ENCODE data around the gene ORC3. TPM values are rescaled to one million over a fixed set of nuclear protein-coding genes. Genes with fewer than 3 reads are reported as not detected.
"Not testable (repeated sequence)": the region's sequence is repeated elsewhere in the genome, so short reads cannot be mapped to it uniquely, and the experiment has no call there.

Gene ORC3
- total and polyA plus RNA-seq, 2 of the 4 experiments (the other 2 are of a cell fraction): 22.3 to 30.6 TPM

GRCh38 chr6:87708581-87709427, 118.9 kb downstream of the ORC3 start:
- H2AK9ac ChIP-seq (replicated peaks; ENCODE audit: low read depth, low read length, poor library complexity); H3K79me1 ChIP-seq (ENCODE audit: low read depth in 1 of 2, low read length in 2 of 2); H3K27me3 ChIP-seq (ENCODE audit: control insufficient read depth, insufficient read depth, low read length); H4K20me1 ChIP-seq (ENCODE audit: insufficient read depth, low read length); H3K18ac ChIP-seq (ENCODE audit: low read depth, low read length); dilution Hi-C loops (cut with HindIII; ENCODE audit: low sequenced_read_pairs, unreplicated experiment); ATAC-seq (ENCODE audit: low read depth); H3K23ac ChIP-seq (ENCODE audit: low read depth, low read length); POLR2A ChIA-PET (ENCODE audit: unreplicated experiment); H4K5ac ChIP-seq (ENCODE audit: low read depth, low read length); H2BK15ac ChIP-seq (ENCODE audit: low read depth, low read length); DNase-seq; H3K4ac ChIP-seq (ENCODE audit: low read depth, low read length); BruUV-seq (replicated peaks); H2BK20ac ChIP-seq (ENCODE audit: low read depth, low read length); in situ Hi-C loops (cut with MboI; ENCODE audit: low sequenced_read_pairs); H2AFZ ChIP-seq (replicated peaks; ENCODE audit: low read length, poor library complexity); H3K9me1 ChIP-seq (ENCODE audit: insufficient read depth, low read length); H3K4me3 ChIP-seq (ENCODE audit: insufficient read depth, low read depth, low read length); H3K4me1 ChIP-seq (ENCODE audit: control insufficient read depth, insufficient read depth, low read length); H3K9me3 ChIP-seq (ENCODE audit: control insufficient read depth, insufficient read depth, low read length); H2BK120ac ChIP-seq (ENCODE audit: low read depth, low read length); H3K36me3 ChIP-seq (ENCODE audit: control insufficient read depth, insufficient read depth, low read length); H3K9ac ChIP-seq (ENCODE audit: low read depth, low read length); H3K56ac ChIP-seq (ENCODE audit: extremely low read depth, insufficient read depth, low read length); H3K14ac ChIP-seq (replicated peaks; ENCODE audit: low read depth, low read length); H3K27ac ChIP-seq (ENCODE audit: insufficient read depth, low read length); H3K4me2 ChIP-seq (ENCODE audit: low read depth, low read length); CTCF ChIA-PET; H2AK5ac ChIP-seq (ENCODE audit: low read depth, low read length): not testable (repeated sequence)
- Histone ChIP-seq H4K91ac (ENCODE audit: insufficient read depth, low read depth, low read length) (peak overlapping the region; percentile 3; the same call in 1 of the 2 replicates), H4K8ac (ENCODE audit: low read depth in 2 of 2, low read length in 2 of 2) (0 out of 4 replicates have a peak overlapping the region, but pooled peaks of 1 of the 2 experiments have one; percentile 35), H2BK5ac (ENCODE audit: low read depth, low read length, poor library complexity, severe bottlenecking) (peak overlapping the region; percentile 7)
- intact Hi-C loops (cut with micrococcal nuclease): loop anchor here (10.0 kb wide), 1 partner anchor 456 kb away; the partner anchor contains the start of gene CNR1
- no CpG with 5 or more reads among the region's 7 CpGs for WGBS, 2 experiments (ENCODE audit: extremely low coverage in 2 of 2, insufficient read length in 1 of 2)

All from IMR-90 (cell line).